HG02938 (cell line): ENCODE data around the gene ACAD10.
"Not testable (repeated sequence)": the region's sequence is repeated elsewhere in the genome, so short reads cannot be mapped to it uniquely, and the experiment has no call there.

ENCODE experiments used
- ATAC-seq: cut with Tn5 transposase; IDR thresholded peaks from one replicate; pipeline ENCODE4 v1.9.1; 2021; ENCODE audit warnings: mild to moderate bottlenecking, moderate library complexity; ENCODE audit not compliant: unreplicated experiment

The ACAD10 gene

GRCh38 chr12:111748867-111749266 is 63.0 kb downstream of the ACAD10 start:
- ATAC-seq, result no peak

GRCh38 chr12:111749391-111749790 is 63.5 kb downstream of the ACAD10 start:
- no peak for ATAC-seq

- ATAC-seq, result no peak
These were observed 67.5 kb downstream of the ACAD10 start for GRCh38 chr12:111753144-111753881.

GRCh38 chr12:111754671-111755070 is 68.8 kb downstream of the ACAD10 start:
- no peak for ATAC-seq

- ATAC-seq, result no peak
These were observed 70.3 kb downstream of the ACAD10 start for GRCh38 chr12:111756196-111756595.

GRCh38 chr12:111756681-111757080 is 70.8 kb downstream of the ACAD10 start:
- no peak for ATAC-seq

- ATAC-seq, result no peak
These were observed 71.7 kb downstream of the ACAD10 start for GRCh38 chr12:111757361-111758119.

GRCh38 chr12:111758120-111758561 is 72.3 kb downstream of the ACAD10 start:
- ATAC-seq, result no peak

GRCh38 chr12:111759271-111759670 is 73.4 kb downstream of the ACAD10 start:
- ATAC-seq, result no peak

- ATAC-seq, result no peak
These were observed 74.1 kb downstream of the ACAD10 start for GRCh38 chr12:111759991-111760390.

GRCh38 chr12:111761099-111761498 is 75.2 kb downstream of the ACAD10 start:
- no peak for ATAC-seq

GRCh38 chr12:111761706-111762105 is 75.9 kb downstream of the ACAD10 start:
- no peak for ATAC-seq

GRCh38 chr12:111763552-111763951 is 77.7 kb downstream of the ACAD10 start:
- ATAC-seq, result not testable (repeated sequence)

- no peak for ATAC-seq
These were observed 78.4 kb downstream of the ACAD10 start for GRCh38 chr12:111764120-111764821.

GRCh38 chr12:111766608-111767361 is 80.9 kb downstream of the ACAD10 start, which contains the start of gene ALDH2:
Gene ALDH2, plus strand, starts transcription at chr12:111766933. Its CDS starts 50 bp downstream, at chr12:111766983.
- ATAC-seq, result no peak

- no peak for ATAC-seq
These were observed 81.7 kb downstream of the ACAD10 start for GRCh38 chr12:111767362-111768158.

GRCh38 chr12:111768159-111768895 is 82.5 kb downstream of the ACAD10 start:
- no peak for ATAC-seq

GRCh38 chr12:111769599-111769998 is 83.7 kb downstream of the ACAD10 start:
- ATAC-seq, result no peak
